GM19025 (cell line): ENCODE data around the gene DALRD3.

Experiments used
- ATAC-seq: cut with Tn5 transposase; IDR thresholded peaks from one replicate; pipeline ENCODE4 v1.9.1; 2021; ENCODE audit warnings: mild to moderate bottlenecking, low read depth, moderate library complexity; ENCODE audit not compliant: unreplicated experiment

DALRD3 gene

DNA sequence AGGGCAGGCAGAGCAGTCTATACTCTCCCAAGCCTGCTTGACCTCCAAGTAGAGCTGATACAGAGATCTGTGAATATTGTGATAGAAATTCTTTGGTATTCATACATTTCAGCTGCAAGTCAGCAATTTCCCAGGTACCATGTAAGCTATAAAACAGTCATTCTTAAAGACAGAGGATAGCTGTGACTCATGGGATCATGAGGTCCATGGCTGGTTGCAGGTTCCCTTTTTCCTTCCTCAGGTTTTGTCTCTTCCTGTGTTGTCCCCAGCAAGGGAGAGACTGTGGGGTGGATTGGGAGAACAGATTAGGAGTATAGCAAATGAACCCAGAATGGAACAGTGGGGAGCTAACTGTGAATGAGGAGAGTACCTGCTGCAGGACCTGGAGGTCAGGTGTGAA lies 33.7 kb downstream of the DALRD3 start:
- ATAC-seq: no peak

DNA sequence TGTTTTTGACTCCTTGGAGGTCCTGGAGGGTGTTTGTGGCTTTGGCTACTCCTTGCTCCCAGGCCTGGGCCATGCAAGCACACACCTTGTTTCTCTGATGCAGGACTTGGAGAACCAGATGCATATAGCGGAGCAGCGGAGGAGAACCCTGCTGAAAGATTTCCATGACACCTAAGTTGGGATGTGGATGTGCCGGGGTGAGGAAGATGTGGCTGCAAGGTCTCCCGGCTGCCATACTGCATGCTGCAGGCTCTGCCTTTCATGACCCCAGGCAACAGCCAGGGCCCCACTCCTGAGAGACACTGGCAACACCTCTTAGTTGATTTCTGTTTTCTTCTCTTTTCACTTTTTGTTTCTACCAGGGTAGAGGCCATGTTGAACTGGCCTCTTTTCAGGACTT lies 35.3 kb downstream of the DALRD3 start:
- no peak for ATAC-seq

GRCh38 chr3:48982686-48983085 lies 35.7 kb downstream of the DALRD3 start:
- no peak for ATAC-seq

DNA sequence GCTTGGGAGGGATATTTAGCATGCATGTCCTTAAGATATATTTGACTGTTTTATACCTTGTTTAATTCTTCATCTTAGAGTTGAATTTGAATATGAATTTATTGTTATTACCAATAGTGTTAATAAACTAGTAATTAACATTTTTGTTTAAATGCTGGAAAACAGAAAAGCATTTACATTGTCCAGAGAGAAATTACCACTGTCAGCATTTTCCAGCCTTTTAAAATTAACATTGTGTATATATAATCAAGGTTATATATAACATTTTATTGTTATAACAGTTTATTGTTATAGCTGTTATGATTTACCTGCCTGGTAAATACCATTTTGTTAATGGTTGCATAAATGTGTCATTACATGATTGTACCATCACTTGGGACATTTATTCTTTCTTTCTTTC lies 36.4 kb downstream of the DALRD3 start:
- no peak for ATAC-seq

GRCh38 chr3:48980295-48980694 lies 38.1 kb downstream of the DALRD3 start:
- ATAC-seq: no peak

DNA sequence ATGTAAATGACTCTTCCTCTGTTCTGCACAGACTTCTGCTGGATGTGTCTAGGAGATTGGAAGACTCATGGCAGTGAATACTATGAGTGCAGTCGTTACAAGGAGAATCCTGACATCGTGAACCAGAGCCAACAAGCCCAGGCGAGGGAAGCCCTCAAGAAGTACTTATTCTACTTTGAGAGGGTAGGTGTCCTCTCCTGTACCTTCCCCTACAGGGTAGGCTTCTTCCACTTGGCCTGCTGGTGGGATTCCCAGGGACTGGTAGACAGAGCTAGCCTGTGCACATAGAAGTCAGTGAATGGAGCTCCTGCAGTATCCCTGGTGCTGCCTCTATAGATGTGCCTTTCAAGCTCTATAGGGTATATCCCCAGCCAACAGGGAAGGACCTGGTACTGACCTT lies 38.9 kb downstream of the DALRD3 start:
- ATAC-seq: no peak

DNA sequence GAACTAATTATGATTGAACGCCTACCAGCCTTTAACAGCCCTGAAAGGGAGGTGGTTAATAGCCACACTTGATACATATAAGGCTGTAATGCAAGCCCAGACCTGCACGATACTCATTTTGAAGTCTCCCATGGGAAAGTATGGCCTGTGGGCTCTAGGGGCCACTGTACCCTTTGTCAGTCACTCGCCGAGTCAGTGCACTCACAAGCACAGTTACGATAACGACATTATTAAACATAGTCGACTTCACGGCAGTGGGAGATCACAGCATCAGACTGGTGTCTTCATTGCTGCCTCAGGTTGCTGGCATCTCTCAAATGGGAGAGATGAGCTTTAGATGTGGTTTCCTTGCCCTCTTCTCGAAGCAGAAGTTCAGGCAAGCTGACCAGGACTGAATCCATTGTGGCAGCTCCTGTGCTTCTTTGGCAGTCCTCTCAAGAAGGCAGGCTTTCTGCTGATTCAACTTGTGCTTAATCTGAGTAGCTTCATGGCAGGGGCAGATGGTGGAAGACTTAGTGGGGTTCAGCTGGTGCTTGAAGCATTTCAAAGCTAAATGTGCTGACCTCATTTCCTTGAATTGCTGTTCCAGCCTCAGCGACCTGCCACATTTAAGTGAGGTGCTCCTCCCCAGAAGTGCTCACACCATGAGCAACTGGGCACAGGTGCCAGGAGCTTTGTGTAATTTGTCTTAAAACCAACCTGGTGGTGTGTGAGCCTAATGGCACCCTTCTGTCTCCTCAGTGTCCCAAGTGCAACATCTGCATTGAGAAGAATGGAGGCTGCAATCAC lies 44.1 kb downstream of the DALRD3 start:
- ATAC-seq: no peak

GRCh38 chr3:48970586-48970985 lies 47.8 kb downstream of the DALRD3 start:
- ATAC-seq: no peak

DNA sequence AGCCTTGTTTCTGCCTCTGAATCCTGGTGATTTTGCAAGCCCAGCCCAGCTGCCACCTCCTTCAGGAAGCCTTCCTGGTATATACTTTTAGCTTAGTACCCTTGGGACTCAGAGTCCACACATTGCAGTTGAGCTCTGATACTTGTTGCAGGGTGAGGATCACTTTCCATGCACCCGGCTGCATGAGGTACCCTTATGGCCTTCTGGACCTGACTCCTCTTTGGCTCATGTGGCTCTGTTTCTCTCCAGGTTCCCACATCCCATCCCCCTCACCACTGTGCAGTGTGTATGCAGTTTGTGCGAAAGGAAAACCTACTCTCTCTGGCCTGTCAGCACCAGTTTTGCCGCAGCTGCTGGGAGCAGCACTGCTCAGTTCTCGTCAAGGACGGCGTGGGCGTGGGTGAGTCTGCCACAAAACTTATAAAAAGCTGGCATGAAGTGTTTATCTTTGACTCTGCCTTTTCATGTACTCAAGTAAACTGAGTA lies 51.5 kb downstream of the DALRD3 start:
- no peak for ATAC-seq

DNA sequence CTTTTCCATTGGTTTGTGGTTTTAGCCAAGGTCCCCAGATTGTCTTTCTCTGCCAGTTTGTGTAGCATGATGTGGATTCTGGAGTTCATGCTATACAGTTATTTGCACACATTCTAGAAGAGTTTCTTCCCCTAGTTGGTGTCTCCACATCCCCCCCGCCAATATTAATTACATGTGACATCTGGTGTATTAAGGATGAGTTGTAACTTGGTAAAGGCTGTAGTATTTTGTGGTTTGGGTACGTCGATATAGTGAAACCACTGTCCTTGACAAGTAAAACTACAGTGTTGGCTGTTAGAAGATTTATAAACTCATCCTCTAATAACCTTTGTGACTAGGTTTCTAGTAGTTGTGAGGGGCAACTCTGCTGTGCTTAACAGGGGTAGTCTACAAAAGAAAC lies 52.0 kb downstream of the DALRD3 start:
- ATAC-seq: no peak
